B cell (primary cell): ENCODE measurements around the gene CLCN2. TPM values are rescaled to one million over a fixed set of nuclear protein-coding genes. Genes with fewer than 3 reads are reported as not detected.

ENCODE experiments used
- ATAC-seq: fragments of 200-7000 bp; cut with Tn5 transposase; one replicate; pipeline ENCODE4 v1.10.0; 2021; ENCODE audit warnings: low read depth, mild to moderate bottlenecking, moderate number of reproducible peaks, moderate library complexity
- CTCF ChIA-PET: fragments of 350-600 bp; sonication (Branson Sonifier 250); formaldehyde crosslinking; loops from one replicate; lab custom pipeline; 2021; ENCODE audit warnings: antibody characterized with exemption, inconsistent platforms; lab: Charles Lee
- POLR2A ChIA-PET: fragments of 350-600 bp; sonication (Branson Sonifier 250); formaldehyde crosslinking; loops from one replicate; lab custom pipeline; 2021; ENCODE audit warnings: antibody characterized with exemption; lab: Charles Lee
- DNase-seq: peaks from one replicate; pipeline ENCODE4 v3.0.0; 2013
- H2AFZ ChIP-seq: 2 replicates; pipeline ENCODE4 v1.6.1; 2012; ENCODE audit warnings: mild to moderate bottlenecking, low read depth, low read length; ENCODE audit not compliant: insufficient read depth, poor library complexity, severe bottlenecking
- H3K27ac ChIP-seq, 2 donors: 1 replicate in 1 of 2; 2 replicates in 1 of 2; pipeline ENCODE4 v1.5.1; 2012 to 2013; ENCODE audit warnings: low read length in 2 of 2, mild to moderate bottlenecking in 2 of 2, moderate library complexity in 1 of 2
- H3K27me3 ChIP-seq, 4 experiments: fragments of 200-600 bp in 1 of 4; sonication (generic) in 1 of 4; replicated peaks in 1 of 4; 1 replicate in 2 of 4; 2 replicates in 2 of 4; pipeline versions ENCODE4 v1.6.1 to v1.7.0; 2013 to 2016; ENCODE audit warnings: low read length in 3 of 4, mild to moderate bottlenecking in 2 of 4, mixed read lengths in 1 of 4, moderate library complexity in 1 of 4; ENCODE audit not compliant: insufficient read depth in 4 of 4, control insufficient read depth in 3 of 4; ENCODE audit errors: control extremely low read depth in 1 of 4
- H3K36me3 ChIP-seq, 2 experiments: replicated peaks in 1 of 2; 1 replicate in 1 of 2; 2 replicates in 1 of 2; pipeline versions ENCODE4 v1.6.1 to v1.7.1; 2013; ENCODE audit warnings: low read length in 1 of 2; ENCODE audit not compliant: insufficient read depth in 2 of 2, control insufficient read depth in 1 of 2; ENCODE audit errors: control extremely low read depth in 1 of 2, extremely low read depth in 1 of 2
- H3K4me1 ChIP-seq, 2 donors: fragments of 200-600 bp in 1 of 2; sonication (generic) in 1 of 2; 1 replicate in 1 of 2; 2 replicates in 1 of 2; pipeline versions ENCODE4 v1.5.1 to v1.6.1; 2013 to 2017; ENCODE audit warnings: low read length in 2 of 2; ENCODE audit not compliant: control insufficient read depth in 2 of 2, insufficient read depth in 2 of 2
- H3K4me2 ChIP-seq: replicated peaks from 2 replicates; pipeline ENCODE3; 2012; ENCODE audit warnings: mild to moderate bottlenecking, low read depth, low read length; ENCODE audit not compliant: poor library complexity, severe bottlenecking
- H3K4me3 ChIP-seq, 5 experiments: fragments of 200-600 bp in 1 of 5; sonication (generic) in 1 of 5; 1 replicate in 3 of 5; 2 replicates in 2 of 5; pipeline versions ENCODE4 v1.5.1 to v1.7.0; 2011 to 2016; ENCODE audit warnings: low read length in 4 of 5, mild to moderate bottlenecking in 4 of 5, low read depth in 2 of 5, control low read depth in 1 of 5, moderate library complexity in 1 of 5; ENCODE audit not compliant: insufficient read depth in 1 of 5; ENCODE audit errors: control extremely low read depth in 1 of 5, extremely low read depth in 1 of 5
- H3K79me2 ChIP-seq: fragments of 200-600 bp; sonication (generic); one replicate; pipeline ENCODE4 v1.6.0; 2016; ENCODE audit warnings: low read length; ENCODE audit not compliant: control insufficient read depth, insufficient read depth
- H3K9ac ChIP-seq: fragments of 200-600 bp; sonication (generic); 2 replicates; pipeline ENCODE4 v1.6.1; 2017; ENCODE audit warnings: mild to moderate bottlenecking, low read length, moderate library complexity
- H3K9me3 ChIP-seq, 3 donors: one replicate each; pipeline versions ENCODE4 v1.6.1 to v1.7.1; 2013; ENCODE audit warnings: low read length in 2 of 3; ENCODE audit not compliant: control insufficient read depth in 2 of 3, insufficient read depth in 1 of 3; ENCODE audit errors: control extremely low read depth in 1 of 3
- H4K20me1 ChIP-seq: 2 replicates; pipeline ENCODE4 v1.6.0; 2012; ENCODE audit warnings: mild to moderate bottlenecking, low read length; ENCODE audit not compliant: insufficient read depth, control insufficient read depth, poor library complexity, severe bottlenecking
- H3K27ac Mint-ChIP-seq: one replicate; pipeline ENCODE4 v1.8.0; 2021; ENCODE audit warnings: mixed read lengths
- H3K27me3 Mint-ChIP-seq: one replicate; pipeline ENCODE4 v1.8.0; 2021; ENCODE audit warnings: mixed read lengths
- H3K4me1 Mint-ChIP-seq: one replicate; pipeline ENCODE4 v1.8.0; 2021; ENCODE audit warnings: mixed read lengths
- H3K4me3 Mint-ChIP-seq: one replicate; pipeline ENCODE4 v1.8.0; 2021; ENCODE audit warnings: mixed read lengths
- H3K9me3 Mint-ChIP-seq: one replicate; pipeline ENCODE4 v1.8.0; 2022; ENCODE audit warnings: mixed read lengths; ENCODE audit not compliant: insufficient read depth
- CTCF ChIP-seq: fragments of 200-600 bp; IDR thresholded peaks from one replicate; pipeline ENCODE4 v1.8.0; 2022; ENCODE audit warnings: antibody characterized with exemption, mild to moderate bottlenecking
- EZH2 ChIP-seq: IDR thresholded peaks from 2 replicates; pipeline ENCODE4 v1.6.1; 2012; ENCODE audit warnings: borderline replicate concordance, low read depth, mild to moderate bottlenecking, moderate library complexity, low read length; ENCODE audit not compliant: insufficient read depth, poor library complexity, severe bottlenecking
- WGBS: methylation state at CpG from one replicate; pipeline ENCODE4 v1.1.5; 2013; ENCODE audit warnings: missing lambda C conversion rate; ENCODE audit not compliant: insufficient coverage; 5-methylcytosine and 5-hydroxymethylcytosine counted together
- intact Hi-C: fragments of 100-400 bp; cut with micrococcal nuclease; formaldehyde crosslinking; loops from one replicate; pipeline ENCODE4 v1.10.0; 2022
- polyA plus RNA-seq: library from polyadenylated mRNA; depleted of rRNA; stranded (reverse); fragments of >200 nt; gene quantifications from 2 replicates; pipeline ENCODE4 v1.2.3, GENCODE V29; 2012
- total RNA-seq, 2 donors: library from RNA; stranded (reverse); fragments of 120-200 nt in 1 of 2; gene quantifications; 1 replicate in 1 of 2; 2 replicates in 1 of 2; pipeline versions ENCODE4 v1.2.3 to v1.2.4, GENCODE V29; 2013 to 2022

The CLCN2 gene
- total and polyA plus RNA-seq, 2 donors (not counting 1 experiment from before 2014, with no cell fraction given): 6.1 to 8.1 TPM

- peaks cover 8 to 90% of the 10 kb centered on the region in 2 experiments for H3K36me3 ChIP-seq
- no peak overlapping the region for H3K9ac ChIP-seq
- H3K27ac Mint-ChIP-seq: peak overlapping the region; percentile 6
- ChIA-PET POLR2A (no interaction called here), CTCF (interaction anchor here (1.5 kb wide), 1 partner anchor 24 kb away, joined by 4 read pairs; no protein-coding TSS in a partner anchor)
- H3K4me2 ChIP-seq: no peak overlapping the region
- H2AFZ ChIP-seq: no peak overlapping the region
- no peak for TF ChIP-seq CTCF
- TF ChIP-seq EZH2: no peak
- WGBS: 98% methylated on average over 17 of the region's 21 CpGs
- H3K9me3 ChIP-seq: no peaks in the 10 kb centered on the region
- peaks cover 16% of the 10 kb centered on the region for H4K20me1 ChIP-seq
- no peaks in the 10 kb centered on the region for H3K4me1 ChIP-seq
- no peak overlapping the region for H3K4me3 Mint-ChIP-seq
- no peaks in the 10 kb centered on the region for H3K79me2 ChIP-seq
- H3K27me3 ChIP-seq: no peaks in the 10 kb centered on the region
- H3K4me3 ChIP-seq: no peak overlapping the region
- no peak for DNase-seq
- intact Hi-C loops: no loop called here
- no peak overlapping the region for H3K27ac ChIP-seq
- no peaks in the 10 kb centered on the region for H3K27me3 Mint-ChIP-seq
- no peaks in the 10 kb centered on the region for H3K4me1 Mint-ChIP-seq
- no peaks in the 10 kb centered on the region for H3K9me3 Mint-ChIP-seq
- no peak for ATAC-seq
Observed at GRCh38 chr3:184327171-184327570, 34.2 kb downstream of the CLCN2 start.

- Mint-ChIP-seq H3K27me3 (no peaks in the 10 kb centered on the region), H3K27ac (peak overlapping the region; percentile 37), H3K4me1 (no peaks in the 10 kb centered on the region), H3K4me3 (no peak overlapping the region), H3K9me3 (no peaks in the 10 kb centered on the region)
- no peak overlapping the region for H3K9ac ChIP-seq
- H3K27me3 ChIP-seq: no peaks in the 10 kb centered on the region
- no peak overlapping the region for H3K27ac ChIP-seq
- H3K9me3 ChIP-seq: no peaks in the 10 kb centered on the region
- no peak for TF ChIP-seq CTCF
- TF ChIP-seq EZH2: no peak
- H3K4me2 ChIP-seq: no peak overlapping the region
- intact Hi-C loops: no loop called here
- 60% methylated on average over 1 of the region's 6 CpGs for WGBS
- peaks cover 6 to 90% of the 10 kb centered on the region in 2 experiments for H3K36me3 ChIP-seq
- DNase-seq (no peak), ATAC-seq (no peak)
- ChIA-PET POLR2A (no interaction called here), CTCF (interaction anchor here (1.5 kb wide), 1 partner anchor 25 kb away, joined by 4 read pairs; no protein-coding TSS in a partner anchor)
- no peak overlapping the region for H3K4me3 ChIP-seq
- no peaks in the 10 kb centered on the region for H3K4me1 ChIP-seq
- peaks cover 27% of the 10 kb centered on the region for H4K20me1 ChIP-seq
- H2AFZ ChIP-seq: no peak overlapping the region
- H3K79me2 ChIP-seq: no peaks in the 10 kb centered on the region
Observed at GRCh38 chr3:184325715-184326369, 35.6 kb downstream of the CLCN2 start.
